HCT116 (cell line): Measurements from ENCODE around the gene FMO4. TPM values are rescaled to one million over a fixed set of nuclear protein-coding genes. Genes with fewer than 3 reads are reported as not detected.

Experiments
- ATAC-seq: fragments of 200-7000 bp; cut with Tn5 transposase; 2 replicates; pipeline ENCODE4 v1.9.1; 2020; ENCODE audit warnings: mild to moderate bottlenecking, moderate library complexity
- BruUV-seq: library from RNA; stranded (reverse); fragments of 400-500 nt; replicated peaks from 2 replicates; lab custom pipeline; 2021; lab: Mats Ljungman, UMichigan
- CTCF ChIA-PET: fragments of 300-600 bp; sonication (Branson Sonifier 250); formaldehyde crosslinking; loops from one replicate; lab custom pipeline; 2021; ENCODE audit warnings: antibody characterized with exemption; lab: Charles Lee
- POLR2A ChIA-PET: fragments of 300-600, 350-600 bp; sonication (Branson Sonifier 250); formaldehyde crosslinking; loops from one replicate; lab custom pipeline; 2021; ENCODE audit warnings: antibody characterized with exemption; lab: Charles Lee
- RAD21 ChIA-PET, 2 experiments: fragments of 300-600 bp; sonication (Branson Sonifier 250); formaldehyde crosslinking; loops; one replicate each; lab custom pipeline; 2023; ENCODE audit warnings: low total read pairs in 2 of 2; ENCODE audit not compliant: uncharacterized antibody in 2 of 2, unreplicated experiment in 2 of 2, low non-redundant PET in 1 of 2; lab: Charles Lee
- DNase-seq: peaks from one replicate; pipeline ENCODE4 v3.0.0-alpha.2; 2010; ENCODE audit warnings: low read depth, low spot score
- H2AFZ ChIP-seq: fragments of 200-600 bp; shearing (Covaris generic), sonication (generic); 2 replicates; pipeline ENCODE4 v1.6.1; 2017; ENCODE audit warnings: low read depth, mixed run types, mixed read lengths, antibody characterized with exemption, low read length; ENCODE audit not compliant: poor library complexity, severe bottlenecking
- H3K27ac ChIP-seq: 2 replicates; pipeline ENCODE4 v1.5.1; 2012; ENCODE audit warnings: low read depth, low read length
- H3K27me3 ChIP-seq: fragments of 200-600 bp; sonication (generic); 2 replicates; pipeline ENCODE4 v1.6.1; 2016; ENCODE audit warnings: mixed run types, low read length, mixed read lengths; ENCODE audit not compliant: insufficient read depth
- H3K36me3 ChIP-seq, 2 experiments: fragments of 200-500 bp in 1 of 2; fragments of 200-600 bp in 1 of 2; sonication (Bioruptor generic) in 1 of 2; sonication (generic) in 1 of 2; 2 replicates each; pipeline versions ENCODE4 v1.5.1 to v1.6.1; 2014 to 2016; ENCODE audit warnings: low read length in 2 of 2, inconsistent platforms in 1 of 2, mixed read lengths in 1 of 2, mixed run types in 1 of 2; ENCODE audit not compliant: insufficient read depth in 2 of 2, control insufficient read depth in 1 of 2
- H3K4me1 ChIP-seq, 2 experiments: fragments of 200-600 bp in 1 of 2; sonication (generic) in 1 of 2; 2 replicates each; pipeline versions ENCODE4 v1.5.1 to v1.6.1; 2012 to 2017; ENCODE audit warnings: low read length in 2 of 2, inconsistent platforms in 1 of 2, mild to moderate bottlenecking in 1 of 2, mixed read lengths in 1 of 2, mixed run types in 1 of 2, moderate library complexity in 1 of 2; ENCODE audit not compliant: insufficient read depth in 2 of 2, control insufficient read depth in 1 of 2
- H3K4me2 ChIP-seq: fragments of 200-600 bp; sonication (generic); 2 replicates; pipeline ENCODE4 v1.6.1; 2017; ENCODE audit warnings: mixed run types, low read length, mixed read lengths
- H3K4me3 ChIP-seq, 2 experiments: fragments of 200-600 bp in 1 of 2; sonication (generic) in 1 of 2; replicated peaks in 1 of 2; 2 replicates each; pipeline ENCODE4 v1.5.1; 2011 to 2016; ENCODE audit warnings: low read length in 2 of 2, control low read depth in 1 of 2, low read depth in 1 of 2, mild to moderate bottlenecking in 1 of 2, mixed read lengths in 1 of 2, mixed run types in 1 of 2
- H3K79me2 ChIP-seq: fragments of 200-600 bp; sonication (generic); 2 replicates; pipeline ENCODE4 v1.6.1; 2017; ENCODE audit warnings: mild to moderate bottlenecking, mixed run types, low read length, moderate library complexity, mixed read lengths; ENCODE audit not compliant: insufficient read depth
- H3K9ac ChIP-seq: fragments of 200-600 bp; sonication (generic); 2 replicates; pipeline ENCODE4 v1.6.1; 2016; ENCODE audit warnings: low read length, mixed read lengths
- H3K9me2 ChIP-seq: fragments of 200-600 bp; sonication (generic), shearing (Covaris generic); 2 replicates; pipeline ENCODE4 v1.6.1; 2017; ENCODE audit warnings: mixed run types, mild to moderate bottlenecking, moderate library complexity; ENCODE audit not compliant: insufficient read depth
- H3K9me3 ChIP-seq, 2 experiments: fragments of 200-500 bp in 1 of 2; fragments of 200-600 bp in 1 of 2; sonication (Bioruptor generic) in 1 of 2; sonication (generic) in 1 of 2; 2 replicates each; pipeline ENCODE4 v1.6.1; 2014 to 2017; ENCODE audit warnings: low read length in 2 of 2, mixed read lengths in 2 of 2, inconsistent platforms in 1 of 2, low read depth in 1 of 2, mild to moderate bottlenecking in 1 of 2, mixed run types in 1 of 2, moderate library complexity in 1 of 2; ENCODE audit not compliant: control insufficient read depth in 1 of 2, insufficient read depth in 1 of 2
- H4K20me1 ChIP-seq: fragments of 200-600 bp; sonication (generic), shearing (Covaris generic); 2 replicates; pipeline ENCODE4 v1.6.1; 2017; ENCODE audit warnings: mixed run types, mild to moderate bottlenecking, moderate library complexity; ENCODE audit not compliant: insufficient read depth
- ELF1 ChIP-seq: IDR thresholded peaks from 2 replicates; pipeline ENCODE4 v1.6.1; 2012; ENCODE audit warnings: low read depth, borderline replicate concordance
- EZH2 ChIP-seq: fragments of 200-600 bp; sonication (generic); IDR thresholded peaks from 2 replicates; pipeline ENCODE4 v1.6.1; 2017; ENCODE audit warnings: antibody characterized with exemption, mixed run types
- FOSL1 ChIP-seq: IDR thresholded peaks from 2 replicates; pipeline ENCODE4 v1.6.1; 2012; ENCODE audit warnings: low read depth
- SIN3A ChIP-seq: IDR thresholded peaks from 2 replicates; pipeline ENCODE4 v1.6.1; 2012; ENCODE audit warnings: low read depth
- SRF ChIP-seq: IDR thresholded peaks from 2 replicates; pipeline ENCODE4 v1.6.1; 2012; ENCODE audit warnings: low read depth
- TCF7L2 ChIP-seq: IDR thresholded peaks from 2 replicates; pipeline ENCODE4 v1.7.0; 2011; ENCODE audit warnings: borderline replicate concordance, inconsistent platforms; ENCODE audit not compliant: insufficient read depth, insufficient read length; ENCODE audit errors: extremely low read depth
- ZFX ChIP-seq: fragments of 450-650 bp; IDR thresholded peaks from 2 replicates; pipeline ENCODE4 v1.6.1; 2017
- intact Hi-C: fragments of 100-400 bp; cut with micrococcal nuclease; formaldehyde crosslinking; loops from 2 replicates; pipeline ENCODE4 v1.10.0; 2022
- total RNA-seq: library from RNA; stranded (reverse); gene quantifications from one replicate; pipeline ENCODE4 v1.2.1, GENCODE V29; 2021; ENCODE audit not compliant: unreplicated experiment
- TF ChIP-seq, protein P1 (sequence below): IDR thresholded peaks from 2 replicates; pipeline ENCODE4 v1.6.1; 2012
- TF ChIP-seq, protein P2 (sequence below): IDR thresholded peaks from 2 replicates; pipeline ENCODE4 v1.6.1; 2012; ENCODE audit warnings: low read depth
- TF ChIP-seq, protein P3 (sequence below): IDR thresholded peaks from 2 replicates; pipeline ENCODE4 v1.6.1; 2012
- TF ChIP-seq, protein P4 (sequence below): IDR thresholded peaks from 2 replicates; pipeline ENCODE4 v1.6.1; 2011; ENCODE audit warnings: mild to moderate bottlenecking, low read length, moderate library complexity; ENCODE audit not compliant: insufficient replicate concordance; ENCODE audit errors: extremely low read depth
- TF ChIP-seq, protein P5 (sequence below), 3 experiments: fragments of 200-600 bp in 1 of 3; sonication (generic) in 1 of 3; IDR thresholded peaks in 2 of 3; conservative IDR thresholded peaks in 1 of 3; 2 replicates each; pipeline ENCODE4 v1.5.1; 2012 to 2017; ENCODE audit warnings: low read depth in 2 of 3, low read length in 2 of 3, antibody characterized with exemption in 1 of 3, borderline replicate concordance in 1 of 3, control low read depth in 1 of 3, mild to moderate bottlenecking in 1 of 3, mixed read lengths in 1 of 3, mixed run types in 1 of 3, moderate library complexity in 1 of 3; ENCODE audit not compliant: insufficient read depth in 1 of 3

Gene FMO4
- total RNA-seq, 1 experiment from 2014 or later = 1.4 TPM

DNA sequence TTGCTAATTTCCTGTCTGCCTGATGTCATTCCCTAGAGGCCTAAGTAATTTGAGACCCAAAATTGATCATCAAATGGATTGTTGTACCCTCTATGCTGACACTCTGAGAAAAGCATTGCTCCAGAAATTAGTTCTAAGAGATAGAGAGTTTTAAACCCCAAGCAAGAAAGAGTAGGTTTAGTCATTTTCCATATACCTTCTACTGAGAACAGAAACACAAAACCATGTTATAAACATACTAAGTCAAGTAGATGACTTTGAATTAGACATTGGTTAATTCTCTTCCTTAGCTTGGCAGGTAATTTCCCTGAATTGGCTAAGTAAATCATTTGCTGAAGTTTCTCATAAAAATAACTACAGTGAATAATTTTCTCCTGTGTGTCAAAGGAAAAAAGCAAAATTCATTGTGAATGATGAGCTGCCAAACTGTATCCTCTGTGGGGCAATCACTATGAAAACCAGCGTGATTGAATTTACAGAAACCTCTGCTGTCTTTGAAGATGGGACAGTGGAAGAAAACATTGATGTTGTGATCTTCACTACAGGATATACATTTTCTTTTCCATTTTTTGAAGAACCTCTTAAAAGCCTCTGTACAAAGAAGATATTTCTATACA, 20.1 kb downstream of the FMO4 start:
- Histone ChIP-seq H3K27ac (no peak overlapping the region), H2AFZ (no peak overlapping the region), H4K20me1 (no peaks in the 10 kb centered on the region), H3K9me2 (no peaks in the 10 kb centered on the region), H3K79me2 (no peaks in the 10 kb centered on the region), H3K9me3 (no peaks in the 10 kb centered on the region), H3K4me2 (no peak overlapping the region), H3K9ac (no peak overlapping the region), H3K27me3 (no peaks in the 10 kb centered on the region), H3K4me1 (no peaks in the 10 kb centered on the region), H3K36me3 (no peaks in the 10 kb centered on the region), H3K4me3 (no peak overlapping the region)
- DNase-seq = no peak
- ChIA-PET CTCF (interaction anchor here (1.4 kb wide), 1 partner anchor 20 kb away, joined by 4 read pairs; the partner anchor contains the start of gene FMO4), POLR2A (no interaction called here), RAD21 (no interaction called here)
- TF ChIP-seq SIN3A = no peak
- TF ChIP-seq ZFX = no peak
- no peak for TF ChIP-seq SRF
- no peak for TF ChIP-seq FOSL1
- no peak for TF ChIP-seq ELF1
- TF ChIP-seq, protein P1, sequence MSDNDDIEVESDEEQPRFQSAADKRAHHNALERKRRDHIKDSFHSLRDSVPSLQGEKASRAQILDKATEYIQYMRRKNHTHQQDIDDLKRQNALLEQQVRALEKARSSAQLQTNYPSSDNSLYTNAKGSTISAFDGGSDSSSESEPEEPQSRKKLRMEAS = no peak
- TF ChIP-seq EZH2 = no peak
- TF ChIP-seq, protein P2, sequence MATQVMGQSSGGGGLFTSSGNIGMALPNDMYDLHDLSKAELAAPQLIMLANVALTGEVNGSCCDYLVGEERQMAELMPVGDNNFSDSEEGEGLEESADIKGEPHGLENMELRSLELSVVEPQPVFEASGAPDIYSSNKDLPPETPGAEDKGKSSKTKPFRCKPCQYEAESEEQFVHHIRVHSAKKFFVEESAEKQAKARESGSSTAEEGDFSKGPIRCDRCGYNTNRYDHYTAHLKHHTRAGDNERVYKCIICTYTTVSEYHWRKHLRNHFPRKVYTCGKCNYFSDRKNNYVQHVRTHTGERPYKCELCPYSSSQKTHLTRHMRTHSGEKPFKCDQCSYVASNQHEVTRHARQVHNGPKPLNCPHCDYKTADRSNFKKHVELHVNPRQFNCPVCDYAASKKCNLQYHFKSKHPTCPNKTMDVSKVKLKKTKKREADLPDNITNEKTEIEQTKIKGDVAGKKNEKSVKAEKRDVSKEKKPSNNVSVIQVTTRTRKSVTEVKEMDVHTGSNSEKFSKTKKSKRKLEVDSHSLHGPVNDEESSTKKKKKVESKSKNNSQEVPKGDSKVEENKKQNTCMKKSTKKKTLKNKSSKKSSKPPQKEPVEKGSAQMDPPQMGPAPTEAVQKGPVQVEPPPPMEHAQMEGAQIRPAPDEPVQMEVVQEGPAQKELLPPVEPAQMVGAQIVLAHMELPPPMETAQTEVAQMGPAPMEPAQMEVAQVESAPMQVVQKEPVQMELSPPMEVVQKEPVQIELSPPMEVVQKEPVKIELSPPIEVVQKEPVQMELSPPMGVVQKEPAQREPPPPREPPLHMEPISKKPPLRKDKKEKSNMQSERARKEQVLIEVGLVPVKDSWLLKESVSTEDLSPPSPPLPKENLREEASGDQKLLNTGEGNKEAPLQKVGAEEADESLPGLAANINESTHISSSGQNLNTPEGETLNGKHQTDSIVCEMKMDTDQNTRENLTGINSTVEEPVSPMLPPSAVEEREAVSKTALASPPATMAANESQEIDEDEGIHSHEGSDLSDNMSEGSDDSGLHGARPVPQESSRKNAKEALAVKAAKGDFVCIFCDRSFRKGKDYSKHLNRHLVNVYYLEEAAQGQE = no peak
- TF ChIP-seq, protein P3, sequence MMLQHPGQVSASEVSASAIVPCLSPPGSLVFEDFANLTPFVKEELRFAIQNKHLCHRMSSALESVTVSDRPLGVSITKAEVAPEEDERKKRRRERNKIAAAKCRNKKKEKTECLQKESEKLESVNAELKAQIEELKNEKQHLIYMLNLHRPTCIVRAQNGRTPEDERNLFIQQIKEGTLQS = no peak
- TF ChIP-seq TCF7L2 = no peak
- TF ChIP-seq, protein P4, sequence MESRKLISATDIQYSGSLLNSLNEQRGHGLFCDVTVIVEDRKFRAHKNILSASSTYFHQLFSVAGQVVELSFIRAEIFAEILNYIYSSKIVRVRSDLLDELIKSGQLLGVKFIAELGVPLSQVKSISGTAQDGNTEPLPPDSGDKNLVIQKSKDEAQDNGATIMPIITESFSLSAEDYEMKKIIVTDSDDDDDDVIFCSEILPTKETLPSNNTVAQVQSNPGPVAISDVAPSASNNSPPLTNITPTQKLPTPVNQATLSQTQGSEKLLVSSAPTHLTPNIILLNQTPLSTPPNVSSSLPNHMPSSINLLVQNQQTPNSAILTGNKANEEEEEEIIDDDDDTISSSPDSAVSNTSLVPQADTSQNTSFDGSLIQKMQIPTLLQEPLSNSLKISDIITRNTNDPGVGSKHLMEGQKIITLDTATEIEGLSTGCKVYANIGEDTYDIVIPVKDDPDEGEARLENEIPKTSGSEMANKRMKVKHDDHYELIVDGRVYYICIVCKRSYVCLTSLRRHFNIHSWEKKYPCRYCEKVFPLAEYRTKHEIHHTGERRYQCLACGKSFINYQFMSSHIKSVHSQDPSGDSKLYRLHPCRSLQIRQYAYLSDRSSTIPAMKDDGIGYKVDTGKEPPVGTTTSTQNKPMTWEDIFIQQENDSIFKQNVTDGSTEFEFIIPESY = no peak
- TF ChIP-seq, protein P5, sequence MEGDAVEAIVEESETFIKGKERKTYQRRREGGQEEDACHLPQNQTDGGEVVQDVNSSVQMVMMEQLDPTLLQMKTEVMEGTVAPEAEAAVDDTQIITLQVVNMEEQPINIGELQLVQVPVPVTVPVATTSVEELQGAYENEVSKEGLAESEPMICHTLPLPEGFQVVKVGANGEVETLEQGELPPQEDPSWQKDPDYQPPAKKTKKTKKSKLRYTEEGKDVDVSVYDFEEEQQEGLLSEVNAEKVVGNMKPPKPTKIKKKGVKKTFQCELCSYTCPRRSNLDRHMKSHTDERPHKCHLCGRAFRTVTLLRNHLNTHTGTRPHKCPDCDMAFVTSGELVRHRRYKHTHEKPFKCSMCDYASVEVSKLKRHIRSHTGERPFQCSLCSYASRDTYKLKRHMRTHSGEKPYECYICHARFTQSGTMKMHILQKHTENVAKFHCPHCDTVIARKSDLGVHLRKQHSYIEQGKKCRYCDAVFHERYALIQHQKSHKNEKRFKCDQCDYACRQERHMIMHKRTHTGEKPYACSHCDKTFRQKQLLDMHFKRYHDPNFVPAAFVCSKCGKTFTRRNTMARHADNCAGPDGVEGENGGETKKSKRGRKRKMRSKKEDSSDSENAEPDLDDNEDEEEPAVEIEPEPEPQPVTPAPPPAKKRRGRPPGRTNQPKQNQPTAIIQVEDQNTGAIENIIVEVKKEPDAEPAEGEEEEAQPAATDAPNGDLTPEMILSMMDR (IDR thresholded peaks at IDR 0.05 in 2 of 3, conservative IDR thresholded peaks at IDR 0.05 in 1 of 3; ENCODE audit: borderline replicate concordance in 1 of 3, insufficient read depth in 1 of 3, low read depth in 2 of 3, low read length in 2 of 3) = no peak
- no peak for ATAC-seq
- BruUV-seq = no TSS peak
- intact Hi-C loops = no loop called here
